NCI-H146 treated with DMSO at 0.1 percent for 48 hours (cell line): ENCODE results near the gene TGFBR2.

Experiments
- DNase-seq: peaks from one replicate; lab custom pipeline; 2025; ENCODE audit not compliant: unreplicated experiment; lab: John Stamatoyannopoulos, UW

TGFBR2 gene

DNA sequence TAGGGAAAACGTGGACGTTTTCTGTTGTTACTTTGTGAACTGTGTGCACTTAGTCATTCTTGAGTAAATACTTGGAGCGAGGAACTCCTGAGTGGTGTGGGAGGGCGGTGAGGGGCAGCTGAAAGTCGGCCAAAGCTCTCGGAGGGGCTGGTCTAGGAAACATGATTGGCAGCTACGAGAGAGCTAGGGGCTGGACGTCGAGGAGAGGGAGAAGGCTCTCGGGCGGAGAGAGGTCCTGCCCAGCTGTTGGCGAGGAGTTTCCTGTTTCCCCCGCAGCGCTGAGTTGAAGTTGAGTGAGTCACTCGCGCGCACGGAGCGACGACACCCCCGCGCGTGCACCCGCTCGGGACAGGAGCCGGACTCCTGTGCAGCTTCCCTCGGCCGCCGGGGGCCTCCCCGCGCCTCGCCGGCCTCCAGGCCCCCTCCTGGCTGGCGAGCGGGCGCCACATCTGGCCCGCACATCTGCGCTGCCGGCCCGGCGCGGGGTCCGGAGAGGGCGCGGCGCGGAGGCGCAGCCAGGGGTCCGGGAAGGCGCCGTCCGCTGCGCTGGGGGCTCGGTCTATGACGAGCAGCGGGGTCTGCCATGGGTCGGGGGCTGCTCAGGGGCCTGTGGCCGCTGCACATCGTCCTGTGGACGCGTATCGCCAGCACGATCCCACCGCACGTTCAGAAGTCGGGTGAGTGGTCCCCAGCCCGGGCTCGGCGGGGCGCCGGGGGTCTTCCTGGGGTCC, at the start of gene TGFBR2:
TGFBR2 (plus strand) TSS at position 301 of the 731 bp plus-strand sequence; CDS start at position 584, 283 bp downstream.
- DNase-seq: peak; percentile 59

GRCh38 chr3:30557746-30558303, 48.6 kb upstream of the TGFBR2 start:
- no peak for DNase-seq

DNA sequence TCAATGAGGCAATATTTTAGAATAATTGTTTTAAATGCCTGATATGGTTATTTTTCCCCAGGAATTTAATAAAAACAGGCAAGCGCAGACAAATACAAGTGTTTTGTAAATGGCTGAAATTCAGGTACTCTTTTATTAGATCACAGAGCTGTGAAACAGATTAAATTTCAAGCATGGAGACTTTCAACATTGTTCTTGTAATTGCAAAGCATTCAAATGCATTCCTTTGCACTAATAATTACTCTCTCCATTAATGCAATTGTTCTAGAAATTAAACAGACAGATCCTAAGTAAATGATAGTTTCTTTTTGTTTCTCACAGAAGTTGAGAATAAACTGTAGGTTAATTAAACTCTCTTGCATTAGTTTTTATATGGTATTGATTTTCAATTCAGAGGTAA, 42.4 kb upstream of the TGFBR2 start:
- no peak for DNase-seq

DNA sequence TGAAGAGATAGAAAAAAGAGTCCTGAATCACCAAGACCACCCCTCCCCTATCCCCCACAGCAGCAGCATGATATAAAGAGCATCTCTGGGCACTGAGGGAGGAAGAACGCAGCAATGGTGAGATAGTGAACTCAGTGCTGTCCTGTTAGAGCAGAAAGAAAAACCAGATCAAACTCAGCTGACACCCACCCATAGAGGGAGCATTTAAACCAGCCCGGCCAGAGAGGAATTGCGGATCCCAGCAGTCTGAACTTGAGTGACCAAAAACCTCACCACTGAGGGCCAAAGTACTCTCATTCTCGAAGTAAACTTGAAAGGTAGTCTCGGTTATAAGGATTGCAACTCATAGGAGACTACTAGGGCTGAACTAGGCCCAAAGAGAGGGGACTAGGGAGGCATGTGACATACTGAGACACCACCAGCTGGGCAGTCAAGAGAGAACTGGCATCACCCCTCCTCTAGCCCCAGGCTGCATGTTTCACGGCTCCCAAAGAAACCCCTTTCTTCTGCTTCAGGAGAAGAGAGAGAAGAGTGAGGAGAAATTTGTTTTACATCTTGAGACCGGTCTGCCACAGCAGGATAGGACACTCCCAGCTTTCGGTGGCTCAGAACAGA, 39.2 kb upstream of the TGFBR2 start:
- DNase-seq: no peak

GRCh38 chr3:30576946-30577345, 29.5 kb upstream of the TGFBR2 start:
- DNase-seq: no peak

DNA sequence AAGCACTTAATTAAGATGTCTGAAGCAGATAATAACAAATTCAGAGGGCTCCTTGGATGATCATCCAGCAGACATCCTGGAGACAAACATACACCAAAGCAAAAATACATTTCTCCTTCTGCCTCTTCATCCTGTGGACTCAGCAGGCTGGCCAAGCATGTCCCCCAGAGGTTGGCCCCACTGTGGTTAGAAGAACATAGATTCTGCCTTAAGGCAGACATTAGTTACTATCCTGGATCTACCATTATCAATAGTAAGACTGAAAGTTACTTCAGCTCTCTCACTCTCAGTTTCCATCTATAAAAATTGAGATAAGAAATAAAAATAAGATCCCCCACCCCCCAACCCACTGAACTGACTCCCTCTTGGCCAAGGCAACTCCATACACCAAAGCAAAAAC, 28.6 kb upstream of the TGFBR2 start:
- DNase-seq: no peak

DNA sequence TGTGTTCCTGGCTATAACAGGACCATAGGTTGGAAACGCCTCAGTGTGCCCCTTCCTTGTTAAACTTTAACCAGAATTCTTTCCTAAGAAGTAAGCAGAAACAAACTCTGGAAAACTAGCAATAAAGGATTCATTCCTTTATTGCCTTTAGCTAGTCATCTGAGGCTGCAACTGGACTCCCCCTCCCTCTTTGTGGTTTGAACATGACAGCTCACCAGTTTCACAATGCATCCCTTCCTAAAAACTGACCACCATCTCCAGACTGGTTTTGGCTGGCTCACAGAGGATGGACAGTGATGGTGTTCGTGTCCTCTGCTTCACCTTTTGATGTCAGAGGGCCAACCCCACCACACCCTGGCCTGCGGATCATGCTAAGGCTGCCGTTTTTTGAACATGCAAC, 27.9 kb upstream of the TGFBR2 start:
- DNase-seq: no peak

- DNase-seq: no peak
Measured at GRCh38 chr3:30578986-30579579, 27.3 kb upstream of the TGFBR2 start.

DNA sequence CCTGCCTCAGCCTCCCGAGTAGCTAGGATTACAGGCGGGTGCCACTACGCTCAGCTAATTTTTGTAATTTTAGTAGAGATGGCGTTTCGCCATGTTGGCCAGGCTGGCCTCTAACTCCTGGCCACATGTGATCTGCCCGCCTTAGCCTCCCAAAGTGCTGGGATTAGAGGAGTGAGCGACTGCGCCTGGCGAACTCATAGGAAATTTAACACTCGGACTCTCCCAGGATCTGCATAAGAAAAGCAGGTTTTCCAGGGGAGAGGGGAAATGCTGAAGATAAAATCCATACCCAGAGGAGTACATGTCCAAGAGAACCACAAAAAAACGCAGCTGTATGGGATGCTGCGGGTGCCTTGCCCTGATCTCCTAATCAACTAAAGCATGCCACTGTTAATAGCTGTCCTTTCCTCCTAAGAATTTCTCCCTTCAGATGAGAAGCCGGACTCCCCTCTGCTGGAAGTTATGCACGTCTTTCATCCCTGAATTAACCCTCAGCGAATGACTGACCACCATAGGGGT, 25.3 kb upstream of the TGFBR2 start:
- no peak for DNase-seq

DNA sequence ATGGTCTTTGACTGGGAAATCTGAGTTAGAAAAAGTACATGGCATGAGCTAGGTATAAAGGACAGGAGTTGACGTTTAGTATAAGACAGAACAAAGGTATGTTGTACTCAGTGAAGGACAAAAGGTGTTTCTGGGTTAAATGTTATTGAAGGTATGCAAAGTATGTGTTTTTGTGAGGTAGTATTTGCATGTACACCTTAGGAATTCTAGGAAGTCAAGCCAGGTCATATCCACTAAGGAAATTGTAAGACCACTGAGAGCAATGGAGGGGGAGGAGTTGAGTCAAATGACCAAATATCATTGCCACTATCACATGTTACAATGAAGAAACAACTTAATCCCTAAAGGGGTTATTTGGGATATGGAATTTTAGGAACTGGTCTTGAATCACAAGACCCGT, 24.4 kb upstream of the TGFBR2 start:
- DNase-seq: no peak

DNA sequence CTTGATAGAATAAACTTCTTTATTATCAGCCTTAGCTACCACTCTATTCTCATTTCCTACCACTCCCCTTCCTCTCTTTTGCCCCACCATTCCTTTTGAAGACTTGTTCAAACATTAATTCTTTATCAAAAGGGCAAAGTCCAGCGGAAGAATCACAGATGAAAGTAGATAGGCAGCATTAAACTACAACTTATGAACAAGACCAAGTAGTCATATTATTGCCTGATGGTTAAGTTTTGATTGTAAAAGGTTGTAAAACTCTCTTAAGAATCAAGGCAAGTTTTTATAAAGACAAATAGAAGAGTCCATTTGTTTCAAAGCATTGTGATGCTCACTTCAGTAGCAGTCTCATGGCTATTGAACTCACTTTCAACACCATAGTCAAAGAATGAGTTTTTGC, 22.4 kb upstream of the TGFBR2 start:
- no peak for DNase-seq

DNA sequence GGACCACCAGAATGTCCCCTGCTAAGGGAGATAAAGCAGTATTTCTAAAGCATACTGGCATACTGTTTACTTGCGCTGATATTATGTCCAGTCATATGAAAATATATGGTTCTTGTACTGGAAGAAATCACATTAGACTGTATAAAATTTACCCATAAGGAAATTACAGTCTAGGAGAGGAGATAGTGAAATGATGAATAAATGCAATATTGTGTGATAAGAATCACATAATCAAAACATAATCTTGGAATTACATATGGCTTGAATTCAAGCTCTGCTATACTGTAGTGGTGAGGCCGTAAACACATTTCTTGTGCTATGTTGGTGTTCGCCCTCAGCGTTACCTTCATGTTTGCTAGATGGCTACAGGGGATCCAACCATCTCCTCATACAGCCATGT, 20.7 kb upstream of the TGFBR2 start:
- DNase-seq: no peak

DNA sequence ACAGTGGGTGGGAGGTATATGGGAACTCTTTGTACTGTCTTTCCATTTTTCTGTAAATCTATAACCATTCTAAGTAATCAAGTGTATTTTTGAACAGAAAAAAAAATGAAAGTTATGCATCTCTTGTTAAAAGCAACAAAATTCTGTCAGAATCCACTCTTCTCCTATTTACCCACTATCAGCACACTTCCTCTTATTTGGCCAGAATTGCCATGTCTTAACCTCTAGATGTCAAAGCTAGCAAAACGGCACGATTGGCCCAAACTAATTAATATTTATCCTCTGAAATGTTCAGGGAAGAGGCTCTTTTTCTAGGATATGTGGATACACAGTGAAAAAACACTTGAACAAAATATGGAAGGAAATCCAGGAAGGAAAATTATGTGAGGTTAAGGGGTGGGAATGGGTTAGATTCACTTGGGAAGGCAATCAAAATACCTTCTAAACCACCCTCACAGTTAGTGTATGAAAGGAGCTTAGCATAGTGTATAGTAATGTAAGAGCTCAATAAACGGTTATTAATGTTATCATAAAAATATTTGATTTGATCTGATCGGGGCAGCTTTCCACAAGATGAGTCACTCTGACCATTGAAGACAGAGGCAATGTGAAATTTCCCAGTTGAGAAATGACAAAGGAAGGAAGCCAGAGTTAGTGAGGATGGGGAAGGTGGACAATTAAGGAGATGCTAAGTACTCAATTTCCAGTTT, 20.1 kb upstream of the TGFBR2 start:
- no peak for DNase-seq

DNA sequence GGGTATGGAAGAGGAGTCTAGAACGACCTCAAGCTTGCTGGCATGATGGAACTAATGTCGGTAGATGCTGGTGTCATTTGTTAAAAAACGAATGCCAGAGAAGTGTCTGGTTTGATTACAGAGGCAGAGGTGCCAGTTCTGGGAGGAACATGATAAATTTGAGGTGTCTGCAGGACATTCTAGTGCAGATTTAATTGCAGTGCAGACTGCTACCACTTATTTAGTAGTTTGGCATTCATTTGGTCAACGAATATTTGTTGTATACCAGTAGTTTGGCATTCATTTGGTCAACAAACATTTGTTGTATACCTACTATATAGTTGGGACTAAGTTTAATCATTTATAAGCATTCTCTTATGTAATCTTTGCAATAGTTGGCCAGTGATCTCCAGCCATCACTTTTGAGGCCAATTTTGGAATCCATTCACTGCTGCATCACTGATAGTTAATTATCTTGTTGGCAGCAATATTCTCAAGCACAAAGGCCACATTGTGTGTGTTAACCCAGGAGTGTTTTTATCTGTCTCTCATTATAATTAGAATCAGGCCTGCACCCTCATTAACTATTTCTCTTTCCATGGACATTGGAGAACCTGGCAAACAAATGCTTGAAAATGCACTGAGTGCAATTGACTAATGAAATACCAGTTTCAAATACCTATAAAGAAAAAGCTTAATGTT, 19.5 kb upstream of the TGFBR2 start:
- peak; percentile 0 for DNase-seq

DNA sequence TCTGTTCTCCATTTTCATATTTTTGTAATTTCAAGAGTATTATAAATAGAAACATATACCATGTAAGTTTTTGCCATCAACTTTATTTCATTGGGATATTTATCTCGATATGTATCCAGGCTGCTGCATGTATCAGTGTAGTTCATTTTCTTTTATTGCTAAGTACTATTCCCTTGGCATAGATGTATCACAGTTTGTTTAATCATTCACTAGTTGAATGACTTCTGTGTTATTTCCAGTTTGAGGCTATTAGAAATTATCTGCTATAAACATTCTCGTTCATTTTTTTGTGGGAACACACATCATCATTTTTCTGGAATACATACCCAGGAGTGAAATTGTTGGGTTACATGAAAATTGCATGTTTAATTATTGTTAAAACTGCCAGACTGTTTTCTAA, 18.5 kb upstream of the TGFBR2 start:
- no peak for DNase-seq

GRCh38 chr3:30596152-30596551, 10.2 kb upstream of the TGFBR2 start:
- no peak for DNase-seq

DNA sequence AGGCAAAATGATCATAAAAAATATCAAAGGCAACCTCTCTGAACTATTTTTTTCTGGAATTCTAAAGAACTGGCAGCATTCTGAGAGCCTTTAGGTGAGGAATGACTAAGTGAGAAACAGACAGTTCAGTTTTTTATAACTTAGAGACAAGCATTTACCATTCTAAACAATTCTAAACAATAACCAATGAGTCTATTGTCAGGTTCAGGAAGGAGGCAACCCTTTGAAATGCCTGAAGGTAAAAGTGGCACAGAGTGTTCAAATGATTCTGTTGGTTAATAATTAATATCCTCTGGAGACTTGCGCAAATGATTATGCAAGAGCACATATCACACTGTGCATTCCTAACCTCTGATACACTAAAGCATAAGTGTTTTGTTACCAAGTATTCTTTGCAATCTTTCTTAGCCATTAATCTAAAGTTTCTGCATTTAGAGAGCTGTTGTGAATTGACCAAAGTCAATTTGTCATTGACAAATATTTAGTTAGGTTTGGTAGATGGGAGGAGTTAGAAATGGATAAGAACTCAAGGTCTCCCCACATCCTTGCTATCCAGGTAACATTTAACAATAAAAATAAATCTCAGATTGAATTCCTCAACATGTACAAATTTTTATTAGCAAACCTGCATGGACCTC, 9.2 kb upstream of the TGFBR2 start:
- no peak for DNase-seq

GRCh38 chr3:30597769-30598134, 8.6 kb upstream of the TGFBR2 start:
- DNase-seq: no peak

GRCh38 chr3:30598668-30599545, 7.5 kb upstream of the TGFBR2 start:
- DNase-seq: no peak
